ENCODE measurements around the gene SALL2. TPM values are rescaled to one million over a fixed set of nuclear protein-coding genes. Genes with fewer than 3 reads are reported as not detected.

Gene SALL2
- total and polyA plus RNA-seq, 10 of the 15 experiments (the other 5 are each of a cell fraction or from before 2014, with no cell fraction given): 1.6 to 6.2 (median 2.1) TPM

- 48% methylated on average over 7 of the region's 8 CpGs for WGBS (ENCODE audit: insufficient coverage, insufficient replicate concordance, low lambda C conversion rate, missing lambda C conversion rate)
- Histone ChIP-seq H3K4me1 (ENCODE audit: control insufficient read depth, insufficient read depth, low read length) (no peaks in the 10 kb centered on the region), H3K36me3 (ENCODE audit: control insufficient read depth in 2 of 2, insufficient read depth in 2 of 2, low read length in 1 of 2) (no peaks in the 10 kb centered on the region), H3K27me3 (replicated peaks in 1 of 2; ENCODE audit: control insufficient read depth in 2 of 2, insufficient read depth in 2 of 2, low read length in 1 of 2) (no peaks in the 10 kb centered on the region), H3K4me2 (ENCODE audit: control insufficient read depth, insufficient read depth) (no peak overlapping the region), H3K9ac (ENCODE audit: control insufficient read depth, insufficient read depth, low read length) (no peak overlapping the region), H2AFZ (ENCODE audit: control insufficient read depth, low read depth, low read length) (no peak overlapping the region), H3K4me3 (no peak overlapping the region), H3K79me2 (ENCODE audit: control insufficient read depth, insufficient read depth, low read length) (no peaks in the 10 kb centered on the region), H3K27ac (ENCODE audit: control insufficient read depth, insufficient read depth) (no peak overlapping the region), H3K9me3 (replicated peaks; ENCODE audit: control insufficient read depth, insufficient read depth, low read length) (no peaks in the 10 kb centered on the region), H4K20me1 (ENCODE audit: control insufficient read depth, insufficient read depth) (no peaks in the 10 kb centered on the region)
- ChIA-PET RAD21 (ENCODE audit: unreplicated experiment) (interaction anchor here (0.6 to 6.3 kb wide), 4 partner anchors 51 to 171 kb away, joined by 3 to 141 read pairs (median 4); partner anchors contain the start of gene CHD8), POLR2A (interaction anchor here (0.6 to 1.1 kb wide), 3 partner anchors 174 to 457 kb away, joined by 3 to 4 read pairs (median 3); no protein-coding TSS in a partner anchor), SMC1A (ENCODE audit: uncharacterized antibody, unreplicated experiment) (interaction anchor here (1.6 to 7.1 kb wide), 2 partner anchors 56 to 60 kb away, joined by 3 to 133 read pairs; no protein-coding TSS in a partner anchor), CTCF (interaction anchor here (0.6 to 9.5 kb wide), 6 partner anchors 32 to 1414 kb away, joined by 3 to 207 read pairs (median 4); partner anchors contain the start of gene SALL2)
- DNase-seq (ENCODE audit: low read depth, low spot score) (no peak), FAIRE-seq (no peak), ATAC-seq (no peak)
- intact Hi-C loops (cut with micrococcal nuclease; ENCODE audit: unreplicated experiment) (no loop called here), in situ Hi-C loops (cut with MboI) (loop anchor here (5.0 kb wide), 1 partner anchor 56 kb away; no protein-coding TSS in a partner anchor)
- no TSS peak for BruUV-seq (replicated peaks)
- TF ChIP-seq PKNOX1 (IDR thresholded peaks at IDR 0.05) (no peak), MTA2 (IDR thresholded peaks at IDR 0.05; ENCODE audit: low read depth) (no peak), ZNF274 (IDR thresholded peaks at IDR 0.05; ENCODE audit: insufficient read depth, insufficient read length) (no peak), CBX3 (IDR thresholded peaks at IDR 0.05; ENCODE audit: borderline replicate concordance, low read depth) (no peak), NFXL1 (IDR thresholded peaks at IDR 0.05; ENCODE audit: borderline replicate concordance) (no peak), ATF7 (IDR thresholded peaks at IDR 0.05; ENCODE audit: low read depth) (no peak)
These were observed 32.6 kb upstream of the SALL2 start for GRCh38 chr14:21558703-21559170.

Measured in GM12878 (cell line).